ENCODE measurements around the gene CDH1. TPM values are rescaled to one million over a fixed set of nuclear protein-coding genes. Genes with fewer than 3 reads are reported as not detected.

Gene CDH1
- under 1 TPM in 1 of 3 donors, not detected in 2; 0.50 TPM for total RNA-seq
- 2.9 TPM for total RNA-seq (2013)

- no peak for TF ChIP-seq CTCF (IDR thresholded peaks at IDR 0.05)
- H3K4me3 ChIP-seq (ENCODE audit: low read length) = no peak within 1 kb of the TSS
- intact Hi-C loops (cut with micrococcal nuclease) = no loop called here
- H3K36me3 Mint-ChIP-seq = no peaks in the 10 kb centered on the region
- no peaks in the 10 kb centered on the region for H3K9me3 ChIP-seq (ENCODE audit: control insufficient read depth, insufficient read depth, low read length)
- no peak within 1 kb of the TSS for H3K27ac ChIP-seq (ENCODE audit: low read length)
- H3K4me1 ChIP-seq (ENCODE audit: control insufficient read depth, insufficient read depth, low read length) = peaks cover 8% of the 10 kb centered on the region
- peaks cover 17% of the 10 kb centered on the region for H3K27me3 ChIP-seq (ENCODE audit: control insufficient read depth, insufficient read depth, low read length)
- no peak within 1 kb of the TSS for H3K27ac Mint-ChIP-seq
- H3K4me3 Mint-ChIP-seq = peak within 1 kb of the TSS; percentile 65
- H3K27me3 Mint-ChIP-seq (ENCODE audit: low read depth in 2 of 2) = peaks cover 25 to 38% of the 10 kb centered on the region in 2 donors
- H3K4me1 Mint-ChIP-seq = peaks cover 5 to 18% of the 10 kb centered on the region in 2 donors
- WGBS (ENCODE audit: insufficient coverage) = 3% methylated on average over 60 of the region's 63 CpGs
- no peaks in the 10 kb centered on the region for H3K36me3 ChIP-seq (ENCODE audit: control insufficient read depth, insufficient read depth, low read length)
- peak in 1 of 3 donors; percentile 54 for ATAC-seq
- H3K9me3 Mint-ChIP-seq = no peaks in the 10 kb centered on the region
- peak in 1 of 2 donors; percentile 39 for DNase-seq
Observed at GRCh38 chr16:68737046-68737729, at the start of gene CDH1. TSS of gene CDH1 (plus strand) at chr16:68737292. CDS start at chr16:68737416, 124 bp downstream.

- Mint-ChIP-seq H3K36me3 (no peaks in the 10 kb centered on the region), H3K4me1 (no peaks in the 10 kb centered on the region), H3K9me3 (no peaks in the 10 kb centered on the region), H3K4me3 (no peak overlapping the region), H3K27me3 (ENCODE audit: low read depth in 2 of 2) (no peaks in the 10 kb centered on the region), H3K27ac (no peak overlapping the region)
- DNase-seq (no peak), ATAC-seq (no peak)
- no peaks in the 10 kb centered on the region for H3K36me3 ChIP-seq (ENCODE audit: control insufficient read depth, insufficient read depth, low read length)
- intact Hi-C loops (cut with micrococcal nuclease) = no loop called here
- WGBS (ENCODE audit: insufficient coverage) = 90% methylated on average over 5 of the region's 5 CpGs
- H3K4me1 ChIP-seq (ENCODE audit: control insufficient read depth, insufficient read depth, low read length) = no peaks in the 10 kb centered on the region
- H3K9me3 ChIP-seq (ENCODE audit: control insufficient read depth, insufficient read depth, low read length) = no peaks in the 10 kb centered on the region
- TF ChIP-seq CTCF (IDR thresholded peaks at IDR 0.05) = no peak
- H3K27me3 ChIP-seq (ENCODE audit: control insufficient read depth, insufficient read depth, low read length) = no peaks in the 10 kb centered on the region
- no peak overlapping the region for H3K27ac ChIP-seq (ENCODE audit: low read length)
- no peak overlapping the region for H3K4me3 ChIP-seq (ENCODE audit: low read length)
Observed at GRCh38 chr16:68689921-68690320, 47.2 kb upstream of the CDH1 start.

- H3K9me3 ChIP-seq (ENCODE audit: control insufficient read depth, insufficient read depth, low read length) = no peaks in the 10 kb centered on the region
- H3K27ac Mint-ChIP-seq = no peak overlapping the region
- no peaks in the 10 kb centered on the region for H3K27me3 Mint-ChIP-seq (ENCODE audit: low read depth in 2 of 2)
- H3K4me3 ChIP-seq (ENCODE audit: low read length) = no peak overlapping the region
- no peak overlapping the region for H3K4me3 Mint-ChIP-seq
- DNase-seq = no peak
- H3K9me3 Mint-ChIP-seq = no peaks in the 10 kb centered on the region
- H3K4me1 ChIP-seq (ENCODE audit: control insufficient read depth, insufficient read depth, low read length) = no peaks in the 10 kb centered on the region
- WGBS (ENCODE audit: insufficient coverage) = 75% methylated on average over 11 of the region's 11 CpGs
- H3K4me1 Mint-ChIP-seq = no peaks in the 10 kb centered on the region
- H3K27ac ChIP-seq (ENCODE audit: low read length) = no peak overlapping the region
- H3K36me3 Mint-ChIP-seq = no peaks in the 10 kb centered on the region
- intact Hi-C loops (cut with micrococcal nuclease) = no loop called here
- no peak for ATAC-seq
- TF ChIP-seq CTCF (IDR thresholded peaks at IDR 0.05) = no peak
- no peaks in the 10 kb centered on the region for H3K36me3 ChIP-seq (ENCODE audit: control insufficient read depth, insufficient read depth, low read length)
- no peaks in the 10 kb centered on the region for H3K27me3 ChIP-seq (ENCODE audit: control insufficient read depth, insufficient read depth, low read length)
Observed at GRCh38 chr16:68695575-68695974, 41.5 kb upstream of the CDH1 start.

- H3K9me3 ChIP-seq (ENCODE audit: control insufficient read depth, insufficient read depth, low read length) = no peaks in the 10 kb centered on the region
- 94% methylated on average over 8 of the region's 8 CpGs for WGBS (ENCODE audit: insufficient coverage)
- no peak overlapping the region for H3K4me3 ChIP-seq (ENCODE audit: low read length)
- H3K27me3 Mint-ChIP-seq (ENCODE audit: low read depth in 2 of 2) = no peaks in the 10 kb centered on the region
- no peaks in the 10 kb centered on the region for H3K36me3 Mint-ChIP-seq
- no peaks in the 10 kb centered on the region for H3K4me1 Mint-ChIP-seq
- intact Hi-C loops (cut with micrococcal nuclease) = no loop called here
- no peak overlapping the region for H3K4me3 Mint-ChIP-seq
- no peak overlapping the region for H3K27ac ChIP-seq (ENCODE audit: low read length)
- H3K36me3 ChIP-seq (ENCODE audit: control insufficient read depth, insufficient read depth, low read length) = no peaks in the 10 kb centered on the region
- no peak for TF ChIP-seq CTCF (IDR thresholded peaks at IDR 0.05)
- H3K27me3 ChIP-seq (ENCODE audit: control insufficient read depth, insufficient read depth, low read length) = no peaks in the 10 kb centered on the region
- H3K4me1 ChIP-seq (ENCODE audit: control insufficient read depth, insufficient read depth, low read length) = no peaks in the 10 kb centered on the region
- ATAC-seq (no peak), DNase-seq (no peak)
- H3K9me3 Mint-ChIP-seq = no peaks in the 10 kb centered on the region
- H3K27ac Mint-ChIP-seq = no peak overlapping the region
Observed at GRCh38 chr16:68696514-68696913, 40.6 kb upstream of the CDH1 start.
